Endothelial cell of umbilical vein (primary cell): ENCODE data around the gene OMD. TPM values are rescaled to one million over a fixed set of nuclear protein-coding genes. Genes with fewer than 3 reads are reported as not detected.
A peak's percentile ranks its signal among the peaks of the same experiment; 100 is the strongest.

Experiments used
- BruUV-seq: library from RNA; stranded (reverse); fragments of 400-500 nt; replicated peaks from 2 replicates; lab custom pipeline; 2021; lab: Mats Ljungman, UMichigan
- CTCF ChIA-PET: fragments of 300-600, 350-600 bp; sonication (Branson Sonifier 250); formaldehyde crosslinking; loops from one replicate; lab custom pipeline; 2021; ENCODE audit warnings: antibody characterized with exemption, inconsistent platforms; lab: Charles Lee
- POLR2A ChIA-PET: fragments of 300-600, 350-600 bp; sonication (Branson Sonifier 250); formaldehyde crosslinking; loops from one replicate; lab custom pipeline; 2021; ENCODE audit warnings: antibody characterized with exemption, inconsistent platforms; lab: Charles Lee
- DNase-seq: peaks from one replicate; pipeline ENCODE4 v3.0.0-alpha.2; 2011; ENCODE audit warnings: low read depth, low spot score
- FAIRE-seq: peaks from 2 replicates; lab custom pipeline; 2011; peaks lifted over from hg19 to GRCh38; lab: Jason Lieb, UNC
- H2AFZ ChIP-seq: 2 replicates; pipeline ENCODE4 v1.6.0; 2012; ENCODE audit warnings: low read depth, low read length, control low read depth, inconsistent platforms
- H3K27ac ChIP-seq: 2 replicates; pipeline ENCODE4 v1.5.1; 2011; ENCODE audit warnings: low read depth, mild to moderate bottlenecking, control low read depth, low read length, moderate library complexity; ENCODE audit not compliant: insufficient read depth
- H3K27me3 ChIP-seq, 2 experiments: 2 replicates each; pipeline versions ENCODE4 v1.6.0 to v1.6.1; 2011; ENCODE audit warnings: low read length in 2 of 2, mixed read lengths in 1 of 2; ENCODE audit not compliant: control insufficient read depth in 2 of 2, insufficient read depth in 2 of 2
- H3K36me3 ChIP-seq, 2 experiments: 2 replicates in 1 of 2; 3 replicates in 1 of 2; pipeline ENCODE4 v1.5.1; 2011; ENCODE audit warnings: low read length in 2 of 2, mild to moderate bottlenecking in 1 of 2, moderate library complexity in 1 of 2; ENCODE audit not compliant: control insufficient read depth in 2 of 2, insufficient read depth in 2 of 2; ENCODE audit errors: extremely low read depth in 1 of 2
- H3K4me1 ChIP-seq: 3 replicates; pipeline ENCODE4 v1.5.1; 2011; ENCODE audit warnings: mild to moderate bottlenecking, low read length; ENCODE audit not compliant: control insufficient read depth, insufficient read depth; ENCODE audit errors: extremely low read depth
- H3K4me2 ChIP-seq: 2 replicates; pipeline ENCODE4 v1.6.1; 2011; ENCODE audit warnings: low read length, control low read depth, mixed read lengths; ENCODE audit not compliant: insufficient read depth
- H3K4me3 ChIP-seq, 3 experiments: fragments of 200-600 bp in 1 of 3; sonication (generic), shearing (Covaris generic) in 1 of 3; replicated peaks in 1 of 3; 2 replicates each; pipeline ENCODE4 v1.5.1; 2011 to 2016; ENCODE audit warnings: control low read depth in 3 of 3, low read length in 3 of 3, mild to moderate bottlenecking in 2 of 3, inconsistent platforms in 1 of 3, low read depth in 1 of 3, moderate library complexity in 1 of 3; ENCODE audit not compliant: insufficient read depth in 1 of 3
- H3K79me2 ChIP-seq: 2 replicates; pipeline ENCODE4 v1.6.0; 2012; ENCODE audit warnings: low read length, inconsistent platforms; ENCODE audit not compliant: control insufficient read depth, insufficient read depth
- H3K9ac ChIP-seq: replicated peaks from 2 replicates; pipeline ENCODE3; 2011; ENCODE audit warnings: low read length, control low read depth; ENCODE audit not compliant: insufficient read depth; ENCODE audit errors: extremely low read depth
- H3K9me1 ChIP-seq: replicated peaks from 3 replicates; pipeline ENCODE4 v1.6.0; 2011; ENCODE audit warnings: mild to moderate bottlenecking, low read length; ENCODE audit not compliant: control insufficient read depth, insufficient read depth; ENCODE audit errors: extremely low read depth
- H3K9me3 ChIP-seq: replicated peaks from 2 replicates; pipeline ENCODE4 v1.5.1; 2012; ENCODE audit warnings: low read length, inconsistent platforms; ENCODE audit not compliant: control insufficient read depth, insufficient read depth
- H4K20me1 ChIP-seq: replicated peaks from 2 replicates; pipeline ENCODE3; 2011; ENCODE audit warnings: mild to moderate bottlenecking, low read length; ENCODE audit not compliant: control insufficient read depth, insufficient read depth; ENCODE audit errors: extremely low read depth
- EZH2 ChIP-seq: IDR thresholded peaks from 2 replicates; pipeline ENCODE4 v1.6.1; 2012; ENCODE audit warnings: borderline replicate concordance, low read depth, mild to moderate bottlenecking, moderate library complexity, low read length, inconsistent platforms; ENCODE audit not compliant: severe bottlenecking
- FOS ChIP-seq: IDR thresholded peaks from 2 replicates; pipeline ENCODE4 v1.6.1; 2011; ENCODE audit warnings: mild to moderate bottlenecking, low read length, moderate library complexity, borderline replicate concordance; ENCODE audit not compliant: insufficient read depth
- GATA2 ChIP-seq: IDR thresholded peaks from 2 replicates; pipeline ENCODE4 v1.7.0; 2011; ENCODE audit warnings: low read depth, mild to moderate bottlenecking, moderate library complexity, mixed read lengths, low read length; ENCODE audit not compliant: insufficient read length, insufficient read depth
- JUN ChIP-seq: IDR thresholded peaks from 2 replicates; pipeline ENCODE4 v1.6.1; 2011; ENCODE audit warnings: borderline replicate concordance, low read depth; ENCODE audit not compliant: insufficient read length, insufficient read depth
- MYC ChIP-seq: IDR thresholded peaks from one replicate; pipeline ENCODE4 v1.6.1; 2011; ENCODE audit warnings: mild to moderate bottlenecking, low read depth, low read length
- POLR2A ChIP-seq: IDR thresholded peaks from 2 replicates; pipeline ENCODE4 v1.6.1; 2012; ENCODE audit warnings: low read depth, mild to moderate bottlenecking, control low read depth, low read length
- POLR2AphosphoS5 ChIP-seq: IDR thresholded peaks from 2 replicates; pipeline ENCODE4 v1.6.1; 2012; ENCODE audit warnings: low read depth, mild to moderate bottlenecking, control low read depth, low read length, moderate library complexity; ENCODE audit not compliant: insufficient read depth
- dilution Hi-C: fragments of 300-500 bp; cut with MboI; formaldehyde crosslinking; loops from one replicate; pipeline ENCODE4 v1.15.0; 2019; ENCODE audit warnings: low sequenced_read_pairs; ENCODE audit not compliant: extremely low pct_ligation_motif_present
- intact Hi-C: fragments of 100-400 bp; cut with micrococcal nuclease; formaldehyde crosslinking; loops from one replicate; pipeline ENCODE4 v1.10.0; 2022
- polyA plus RNA-seq, 4 experiments: library from polyadenylated mRNA; depleted of rRNA in 3 of 4; stranded (reverse) in 3 of 4; unstranded in 1 of 4; fragments of >200 nt; gene quantifications; 2 replicates each; pipeline versions ENCODE4 v1.2.1 to v1.2.3, GENCODE V29; 2011 to 2012; ENCODE audit warnings: missing spikeins in 1 of 4
- total RNA-seq: library from RNA; stranded (reverse); gene quantifications from 2 replicates; pipeline ENCODE4 v1.2.3, GENCODE V29; 2021
- TF ChIP-seq, protein P1 (sequence below), 2 donors: IDR thresholded peaks; 1 replicate in 1 of 2; 2 replicates in 1 of 2; pipeline ENCODE4 v1.5.1; 2011; ENCODE audit warnings: low read length in 2 of 2, mild to moderate bottlenecking in 2 of 2, moderate library complexity in 2 of 2, control low read depth in 1 of 2, inconsistent platforms in 1 of 2, low read depth in 1 of 2; ENCODE audit not compliant: insufficient read depth in 1 of 2; ENCODE audit errors: extremely low read depth in 1 of 2
- TF ChIP-seq, protein P2 (sequence below): IDR thresholded peaks from 2 replicates; pipeline ENCODE4 v1.6.1; 2011; ENCODE audit not compliant: insufficient read depth, insufficient read length

OMD gene
- total and polyA plus RNA-seq, 2 donors (not counting 3 experiments of a cell fraction or from before 2014, with no cell fraction given): not detected

DNA sequence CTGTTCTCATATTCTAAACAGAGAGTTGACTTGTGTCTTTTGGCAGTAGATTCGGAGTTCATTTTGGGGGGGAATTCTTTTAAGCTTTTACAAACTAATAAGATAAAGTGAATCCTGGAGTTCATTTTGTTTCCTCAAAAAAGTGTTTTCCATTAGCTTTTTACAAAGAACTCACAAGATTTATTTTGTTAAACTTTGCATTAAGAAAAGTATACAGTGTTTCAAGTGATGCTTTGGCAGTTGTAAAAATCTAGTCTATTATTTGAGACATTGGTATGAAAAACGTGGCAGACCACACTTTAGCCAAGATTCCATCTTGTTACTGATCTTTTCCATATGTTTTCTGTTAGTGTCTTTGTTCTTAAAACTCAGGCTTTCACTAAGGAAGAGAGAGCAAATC lies 1.2 kb upstream of the OMD start:
- H3K27me3 ChIP-seq: no peaks in the 10 kb centered on the region
- FAIRE-seq (peak; percentile 67), DNase-seq (no peak)
- ChIA-PET CTCF (interaction anchor here (1.2 kb wide), 1 partner anchor 13 kb away, joined by 5 read pairs; no protein-coding TSS in a partner anchor), POLR2A (no interaction called here)
- no peak overlapping the region for H3K4me3 ChIP-seq
- H3K79me2 ChIP-seq: no peaks in the 10 kb centered on the region
- no peak overlapping the region for H2AFZ ChIP-seq
- no peaks in the 10 kb centered on the region for H3K9me1 ChIP-seq
- TF ChIP-seq POLR2AphosphoS5: no peak
- no peak for TF ChIP-seq GATA2
- TF ChIP-seq POLR2A: no peak
- TF ChIP-seq, protein P1, sequence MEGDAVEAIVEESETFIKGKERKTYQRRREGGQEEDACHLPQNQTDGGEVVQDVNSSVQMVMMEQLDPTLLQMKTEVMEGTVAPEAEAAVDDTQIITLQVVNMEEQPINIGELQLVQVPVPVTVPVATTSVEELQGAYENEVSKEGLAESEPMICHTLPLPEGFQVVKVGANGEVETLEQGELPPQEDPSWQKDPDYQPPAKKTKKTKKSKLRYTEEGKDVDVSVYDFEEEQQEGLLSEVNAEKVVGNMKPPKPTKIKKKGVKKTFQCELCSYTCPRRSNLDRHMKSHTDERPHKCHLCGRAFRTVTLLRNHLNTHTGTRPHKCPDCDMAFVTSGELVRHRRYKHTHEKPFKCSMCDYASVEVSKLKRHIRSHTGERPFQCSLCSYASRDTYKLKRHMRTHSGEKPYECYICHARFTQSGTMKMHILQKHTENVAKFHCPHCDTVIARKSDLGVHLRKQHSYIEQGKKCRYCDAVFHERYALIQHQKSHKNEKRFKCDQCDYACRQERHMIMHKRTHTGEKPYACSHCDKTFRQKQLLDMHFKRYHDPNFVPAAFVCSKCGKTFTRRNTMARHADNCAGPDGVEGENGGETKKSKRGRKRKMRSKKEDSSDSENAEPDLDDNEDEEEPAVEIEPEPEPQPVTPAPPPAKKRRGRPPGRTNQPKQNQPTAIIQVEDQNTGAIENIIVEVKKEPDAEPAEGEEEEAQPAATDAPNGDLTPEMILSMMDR (IDR thresholded peaks at IDR 0.05; ENCODE audit: extremely low read depth in 1 of 2, insufficient read depth in 1 of 2, low read depth in 1 of 2, low read length in 2 of 2): no peak
- no peak for TF ChIP-seq JUN
- no peak for TF ChIP-seq EZH2
- TF ChIP-seq MYC: no peak
- no peak for TF ChIP-seq FOS
- TF ChIP-seq, protein P2, sequence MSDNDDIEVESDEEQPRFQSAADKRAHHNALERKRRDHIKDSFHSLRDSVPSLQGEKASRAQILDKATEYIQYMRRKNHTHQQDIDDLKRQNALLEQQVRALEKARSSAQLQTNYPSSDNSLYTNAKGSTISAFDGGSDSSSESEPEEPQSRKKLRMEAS: no peak
- intact Hi-C loops (no loop called here), dilution Hi-C loops (no loop called here)
- no peak overlapping the region for H3K27ac ChIP-seq
- BruUV-seq: no TSS peak
- H3K9me3 ChIP-seq: no peaks in the 10 kb centered on the region
- H3K4me1 ChIP-seq: no peaks in the 10 kb centered on the region
- no peaks in the 10 kb centered on the region for H4K20me1 ChIP-seq
- no peak overlapping the region for H3K4me2 ChIP-seq
- H3K36me3 ChIP-seq: no peaks in the 10 kb centered on the region
- H3K9ac ChIP-seq: no peak overlapping the region
